Right cardiac atrium (tissue), 5 donors: Measurements from ENCODE around the gene WNT3A. TPM values are rescaled to one million over a fixed set of nuclear protein-coding genes. Genes with fewer than 3 reads are reported as not detected.

Experiments used
- ATAC-seq, 2 donors: fragments of 200-7000 bp; cut with Tn5 transposase; one replicate each; pipeline versions ENCODE4 v1.8.0 to v1.9.1; 2020; ENCODE audit warnings: moderate library complexity in 2 of 2, mild to moderate bottlenecking in 1 of 2
- DNase-seq, 3 donors: peaks; one replicate each; pipeline ENCODE4 v3.0.0-alpha.2; 2020
- H3K27ac ChIP-seq: one replicate; pipeline ENCODE4 v1.5.1; 2013; ENCODE audit warnings: mild to moderate bottlenecking, low read length, control low read depth, moderate library complexity
- H3K27me3 ChIP-seq: one replicate; pipeline ENCODE4 v1.6.1; 2013; ENCODE audit not compliant: control insufficient read depth, insufficient read depth
- H3K4me1 ChIP-seq: one replicate; pipeline ENCODE4 v1.6.1; 2013; ENCODE audit warnings: low read length; ENCODE audit not compliant: control insufficient read depth, insufficient read depth
- H3K4me3 ChIP-seq: one replicate; pipeline ENCODE4 v1.5.1; 2013; ENCODE audit warnings: low read length, control low read depth
- H3K9me3 ChIP-seq: one replicate; pipeline ENCODE4 v1.6.1; 2013; ENCODE audit warnings: low read length; ENCODE audit not compliant: control insufficient read depth
- WGBS: extraction: QIAGEN DNeasy Blood & Tissue Kit; methylation state at CpG from one replicate; pipeline ENCODE4 v1.1.7; 2013; 5-methylcytosine and 5-hydroxymethylcytosine counted together
- intact Hi-C, 4 donors: fragments of 100-400 bp; cut with DNase I; formaldehyde crosslinking; loops; one replicate each; pipeline versions ENCODE4 v1.11.0 to v1.14.0; 2022 to 2023
- polyA plus RNA-seq: library from polyadenylated mRNA; stranded (reverse); fragments of 200-250 nt; gene quantifications from one replicate; pipeline ENCODE4 v1.2.3, GENCODE V29; 2013
- total RNA-seq, 4 donors: library from RNA; stranded (reverse); fragmentation: NEBNext Ultra II Directional; extraction: Animal tissue kit (Norgen Biotek cat#: 25700); gene quantifications; one replicate each; pipeline ENCODE4 v1.2.1, GENCODE V29; 2021
- donor health status: healthy with polysubstance abuse.
- donor health status: DM: no; HTN: yes; CAD: no.
- donor health status: DM: no; HTN: no; CAD: no.
- donor health status: DM: no; HTN: yes; CAD: no; lungs with severe emphysema.
- donor health status: DM: yes; HTN: yes; CAD: no.

WNT3A gene
- total and polyA plus RNA-seq, 5 donors = not detected

DNA sequence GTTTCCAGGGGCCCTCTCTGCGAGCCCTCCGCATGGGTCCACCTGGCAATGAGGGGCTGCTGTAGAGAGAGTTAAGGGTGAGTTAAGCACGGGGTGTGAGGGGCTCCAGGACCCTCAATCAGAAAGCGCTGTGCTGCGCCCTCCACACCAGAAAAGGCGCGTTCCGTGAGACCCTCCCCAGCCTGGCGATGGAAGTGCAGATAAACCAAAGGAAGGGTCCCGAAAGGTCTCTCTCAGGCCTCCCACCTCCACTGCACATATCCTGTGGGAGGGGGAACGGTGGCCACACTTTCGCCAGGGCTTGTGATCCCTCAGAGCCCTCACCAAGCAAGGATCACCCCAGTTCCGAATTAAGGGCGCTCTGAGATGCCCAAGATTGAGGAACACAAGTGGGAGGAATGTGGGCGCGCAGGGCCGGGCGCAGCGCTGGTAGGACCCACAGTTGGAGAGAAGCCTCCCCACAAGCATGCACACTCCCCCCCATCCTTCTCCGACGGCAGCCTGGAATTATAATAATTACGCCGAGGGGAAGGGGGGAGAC, 1.1 kb downstream of the WNT3A start:
- H3K27ac ChIP-seq = no peak overlapping the region
- H3K4me3 ChIP-seq = no peak overlapping the region
- H3K4me1 ChIP-seq = no peaks in the 10 kb centered on the region
- WGBS = 2% methylated on average over 23 of the region's 23 CpGs
- ATAC-seq = no peak
- H3K27me3 ChIP-seq = peaks cover 3% of the 10 kb centered on the region
- intact Hi-C loops = no loop called here
- no peaks in the 10 kb centered on the region for H3K9me3 ChIP-seq
- no peak for DNase-seq

DNA sequence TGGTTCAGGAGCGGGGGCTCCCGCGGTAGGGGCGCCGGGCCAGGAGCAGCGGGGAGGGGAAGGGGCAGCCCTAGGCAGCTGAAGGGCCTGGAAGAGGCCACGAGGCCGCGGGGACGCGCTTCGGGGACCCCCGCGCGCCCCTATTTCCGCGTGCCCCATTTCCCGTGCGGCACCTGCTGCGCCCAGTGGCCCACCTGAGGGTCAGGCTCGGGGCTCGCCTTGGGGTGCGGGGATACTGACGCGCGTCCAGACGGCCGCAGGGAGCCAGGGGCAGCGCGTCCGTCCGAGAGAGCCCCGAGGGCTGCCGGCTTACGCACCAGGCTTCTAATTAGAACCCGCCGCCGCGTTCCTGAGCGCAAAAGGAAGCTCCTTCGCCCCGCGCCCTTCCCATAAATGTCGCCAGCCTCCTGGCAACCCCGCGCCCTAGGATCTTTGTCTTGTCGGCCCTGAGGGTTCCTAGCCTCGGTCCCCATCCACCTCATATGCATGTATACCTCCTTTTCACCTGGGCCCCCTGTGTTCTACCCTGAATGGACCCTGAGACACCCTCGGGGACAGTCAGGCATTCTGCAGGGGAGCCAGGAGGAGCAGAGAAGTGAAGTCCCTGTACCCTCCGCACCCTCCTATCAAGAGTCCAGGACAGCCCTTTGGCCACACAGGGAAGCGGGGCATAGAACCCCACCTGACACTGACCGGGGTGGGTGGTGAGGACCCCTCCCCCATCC, 1.8 kb downstream of the WNT3A start:
- Histone ChIP-seq H3K4me1 (no peaks in the 10 kb centered on the region), H3K27me3 (peaks cover 3% of the 10 kb centered on the region), H3K9me3 (no peaks in the 10 kb centered on the region), H3K27ac (no peak overlapping the region), H3K4me3 (no peak overlapping the region)
- WGBS = 3% methylated on average over 52 of the region's 52 CpGs
- ATAC-seq = no peak
- intact Hi-C loops = no loop called here
- peak in 1 of 3 donors; percentile 30 for DNase-seq

DNA sequence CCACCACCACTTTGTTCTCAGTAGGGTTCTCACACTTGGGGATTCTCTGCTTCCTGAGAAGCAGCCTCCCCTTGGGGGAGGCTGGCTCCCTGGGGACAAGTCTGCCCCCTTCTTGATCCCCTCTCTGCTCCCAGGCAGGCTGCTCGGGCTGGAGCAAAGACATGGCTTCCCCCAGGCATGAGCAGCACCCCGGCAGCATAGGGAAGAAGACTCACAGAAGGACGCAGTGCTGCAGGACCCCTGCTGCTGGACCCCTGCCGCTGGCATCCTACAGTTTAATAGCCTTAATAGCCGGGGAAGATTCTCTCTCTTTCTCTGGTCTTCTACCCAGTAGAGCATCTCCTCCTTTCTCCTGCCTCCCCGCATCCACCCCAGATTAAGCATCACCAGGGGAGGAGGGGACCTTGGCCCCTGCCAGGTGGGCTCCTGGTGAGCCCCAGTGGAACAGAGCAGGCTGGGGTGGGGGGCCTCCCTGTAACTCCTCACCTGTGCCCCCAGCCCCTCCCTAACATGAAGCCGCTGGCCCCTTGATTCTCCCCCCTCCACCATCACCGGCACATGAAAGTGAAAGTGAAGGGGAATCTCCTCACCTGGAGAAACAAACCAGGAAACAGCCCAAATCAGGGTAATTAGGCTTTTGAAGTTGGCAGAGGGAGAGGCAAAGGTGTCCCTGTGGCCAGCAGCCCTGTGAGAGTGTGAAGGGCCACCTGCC, 2.5 kb downstream of the WNT3A start:
- DNase-seq (no peak), ATAC-seq (no peak)
- Histone ChIP-seq H3K4me3 (no peak overlapping the region), H3K27me3 (peaks cover 3% of the 10 kb centered on the region), H3K9me3 (no peaks in the 10 kb centered on the region), H3K4me1 (no peaks in the 10 kb centered on the region), H3K27ac (no peak overlapping the region)
- WGBS = 14% methylated on average over 8 of the region's 8 CpGs
- intact Hi-C loops = no loop called here

DNA sequence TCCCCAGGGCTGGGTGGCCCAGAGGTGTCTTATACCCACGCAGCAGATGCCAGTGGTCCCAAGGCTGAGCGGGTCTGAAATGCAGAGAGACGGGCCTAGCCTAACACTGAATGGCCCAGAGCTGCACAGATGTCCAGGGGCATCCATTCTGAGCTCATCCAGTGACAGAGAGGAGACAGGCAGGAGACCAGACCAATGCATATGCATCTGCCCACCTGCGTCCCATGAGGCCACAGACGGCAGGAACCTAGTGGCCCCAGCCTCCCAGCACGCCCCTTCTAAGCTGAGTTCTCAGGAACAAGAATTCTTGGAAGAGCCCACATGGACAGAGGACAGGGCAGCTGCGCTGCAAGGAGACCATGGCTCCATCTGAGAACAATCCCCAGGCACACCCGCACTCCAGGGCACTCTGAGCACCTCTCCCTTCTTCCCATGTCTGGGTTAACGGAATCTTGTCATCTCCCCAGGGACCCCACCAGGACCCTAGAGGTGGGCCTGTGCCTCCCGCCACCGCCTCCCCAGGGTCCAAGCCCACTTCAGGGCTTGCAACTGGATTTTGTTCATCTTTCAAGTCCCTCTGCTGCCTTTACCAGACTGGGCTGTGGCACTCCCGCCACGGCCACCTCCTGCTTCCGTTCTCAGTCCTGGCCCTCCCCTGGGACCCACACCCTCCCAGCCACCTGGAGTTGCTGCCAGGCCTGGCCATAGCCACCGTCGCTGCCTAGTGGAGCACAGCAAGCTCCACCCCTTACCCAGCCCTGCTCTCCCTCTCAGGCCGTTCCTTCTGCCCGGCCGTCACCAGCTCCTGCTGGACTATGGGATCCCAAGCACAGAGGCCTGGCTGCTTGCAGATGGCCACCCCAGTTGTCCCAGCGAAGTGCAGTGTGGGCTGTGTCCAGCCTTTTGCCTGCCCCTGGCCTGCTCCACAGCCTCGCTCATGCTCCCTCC, 3.3 kb downstream of the WNT3A start:
- Histone ChIP-seq H3K27me3 (peaks cover 3% of the 10 kb centered on the region), H3K9me3 (no peaks in the 10 kb centered on the region), H3K4me1 (no peaks in the 10 kb centered on the region), H3K27ac (no peak overlapping the region), H3K4me3 (no peak overlapping the region)
- no peak for ATAC-seq
- intact Hi-C loops = no loop called here
- DNase-seq = peak in 1 of 3 donors; percentile 18
- WGBS = 57% methylated on average over 21 of the region's 21 CpGs

DNA sequence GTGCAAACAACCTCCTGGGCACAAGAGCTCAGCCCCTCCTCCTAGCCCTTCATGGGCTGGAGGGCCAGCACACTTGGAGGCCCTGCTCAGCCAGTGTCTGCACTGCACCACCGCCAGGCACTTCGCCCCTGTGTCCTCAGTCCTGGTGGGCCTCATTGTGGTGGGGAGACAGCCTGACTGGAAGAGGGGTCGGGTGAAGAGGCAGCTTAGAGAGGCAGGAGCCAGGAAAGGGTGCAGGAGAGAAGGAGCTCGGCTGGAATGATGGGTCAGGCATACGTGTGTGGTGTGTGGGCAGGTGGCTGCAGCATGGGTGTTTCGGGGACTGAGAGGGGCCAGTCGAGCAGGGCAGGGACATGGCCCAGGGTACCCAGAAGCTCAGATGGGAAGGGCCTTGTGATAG, 4.1 kb downstream of the WNT3A start:
- intact Hi-C loops = no loop called here
- H3K4me3 ChIP-seq = no peak overlapping the region
- whole genome bisulfite sequencing = 81% methylated on average over 7 of the region's 7 CpGs
- H3K9me3 ChIP-seq = no peaks in the 10 kb centered on the region
- H3K27ac ChIP-seq = no peak overlapping the region
- H3K27me3 ChIP-seq = peaks cover 3% of the 10 kb centered on the region
- ATAC-seq = no peak
- DNase-seq = no peak
- no peaks in the 10 kb centered on the region for H3K4me1 ChIP-seq

DNA sequence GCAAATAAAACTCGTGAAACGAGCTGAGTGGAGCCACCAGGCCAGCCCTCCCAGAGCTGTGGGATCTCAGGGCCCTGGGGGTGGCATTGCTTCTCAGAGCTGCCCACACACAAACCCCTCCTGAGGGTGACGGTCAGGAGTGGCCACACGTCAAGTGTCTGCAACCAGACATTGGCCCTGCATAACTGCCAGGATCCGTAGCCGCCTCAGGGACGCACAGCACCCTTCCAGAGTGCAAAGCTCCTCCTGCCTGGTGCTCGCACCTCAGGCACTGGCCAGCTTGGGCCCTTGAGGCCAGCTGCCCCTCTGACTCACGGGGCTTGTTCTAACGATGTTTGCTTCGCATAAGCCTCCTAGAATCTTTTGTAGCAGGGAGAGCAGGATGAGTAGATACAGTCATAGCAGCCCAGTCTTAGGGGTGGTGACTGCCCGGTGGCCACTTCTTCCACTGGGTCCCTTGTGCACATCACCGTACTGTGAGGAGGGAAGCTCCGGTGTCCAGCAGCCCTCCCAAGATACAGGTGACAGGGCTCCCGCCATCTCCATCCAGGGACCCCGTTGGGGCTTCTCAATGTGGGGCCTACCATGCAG, 5.0 kb downstream of the WNT3A start:
- 73% methylated on average over 16 of the region's 16 CpGs for WGBS
- H3K27me3 ChIP-seq = peaks cover 3% of the 10 kb centered on the region
- no peak overlapping the region for H3K4me3 ChIP-seq
- H3K9me3 ChIP-seq = no peaks in the 10 kb centered on the region
- no peak for ATAC-seq
- peak in 1 of 3 donors; percentile 22 for DNase-seq
- intact Hi-C loops = no loop called here
- H3K4me1 ChIP-seq = no peaks in the 10 kb centered on the region
- no peak overlapping the region for H3K27ac ChIP-seq

DNA sequence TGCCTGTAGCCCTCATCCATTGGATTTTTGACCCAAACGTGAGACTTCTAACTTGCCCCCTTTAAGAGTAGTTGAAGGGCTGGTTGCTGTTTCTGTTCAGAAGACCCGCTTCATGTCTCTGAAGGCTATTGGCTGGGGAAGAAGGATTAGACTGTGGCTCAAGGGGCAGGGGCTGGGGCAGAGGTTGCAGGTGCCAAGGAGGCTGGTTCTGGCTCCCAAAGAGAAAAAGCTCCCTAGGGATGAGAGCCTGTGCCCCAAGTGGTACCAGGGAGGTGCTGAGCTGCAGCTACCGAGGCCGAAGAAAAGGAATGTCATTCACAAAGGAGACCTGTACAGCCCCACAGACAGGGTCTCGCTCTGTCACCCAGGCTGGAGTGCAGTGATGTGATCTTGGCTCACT, 5.8 kb downstream of the WNT3A start:
- ATAC-seq (no peak), DNase-seq (no peak)
- Histone ChIP-seq H3K9me3 (no peaks in the 10 kb centered on the region), H3K4me3 (no peak overlapping the region), H3K4me1 (no peaks in the 10 kb centered on the region), H3K27me3 (peaks cover 3% of the 10 kb centered on the region), H3K27ac (no peak overlapping the region)
- WGBS = 85% methylated on average over 5 of the region's 5 CpGs
- intact Hi-C loops = no loop called here

DNA sequence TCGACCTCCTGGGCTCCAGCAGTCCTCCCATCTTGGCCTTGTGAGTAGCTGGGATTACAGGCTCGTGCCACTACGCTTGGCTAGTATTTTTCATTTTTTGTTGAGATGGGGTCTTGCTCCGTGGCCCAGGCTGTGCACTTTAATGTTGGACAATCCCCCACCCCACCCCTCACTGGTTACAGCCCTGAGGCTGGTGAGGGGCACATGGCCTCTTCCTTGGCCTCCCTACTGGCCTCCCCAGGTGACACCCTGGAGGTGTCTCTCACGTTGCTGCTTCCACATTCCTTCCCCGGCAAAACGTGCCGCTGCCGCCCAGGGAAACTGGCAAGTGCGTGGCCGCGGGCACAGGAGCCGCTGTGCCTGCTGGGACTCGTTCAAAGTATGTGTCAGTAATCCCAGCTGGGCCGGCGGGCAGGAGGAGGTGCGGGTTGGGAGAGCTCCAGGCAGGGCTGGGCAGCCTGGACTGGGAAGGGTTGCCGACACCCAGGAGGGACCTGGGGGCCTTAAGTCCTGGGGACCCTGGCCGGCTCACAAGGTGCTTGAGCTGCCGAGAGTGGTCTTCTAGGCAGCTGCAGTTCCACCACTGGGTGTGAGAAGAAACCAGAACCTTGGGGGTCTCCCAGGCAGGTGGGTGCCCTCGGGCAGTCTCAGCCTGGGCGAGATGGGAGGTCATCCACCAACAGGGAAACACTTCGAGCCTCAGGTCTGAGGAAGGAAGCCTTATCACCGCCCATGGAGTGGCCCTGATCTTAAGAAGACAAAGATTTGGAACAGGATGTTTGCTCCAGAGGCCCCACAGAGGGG, 6.5 kb downstream of the WNT3A start:
- Histone ChIP-seq H3K27me3 (no peaks in the 10 kb centered on the region), H3K9me3 (no peaks in the 10 kb centered on the region), H3K4me3 (no peak overlapping the region), H3K27ac (no peak overlapping the region), H3K4me1 (no peaks in the 10 kb centered on the region)
- intact Hi-C loops = no loop called here
- WGBS = 77% methylated on average over 24 of the region's 24 CpGs
- ATAC-seq = no peak
- peak in 1 of 3 donors; percentile 44 for DNase-seq

DNA sequence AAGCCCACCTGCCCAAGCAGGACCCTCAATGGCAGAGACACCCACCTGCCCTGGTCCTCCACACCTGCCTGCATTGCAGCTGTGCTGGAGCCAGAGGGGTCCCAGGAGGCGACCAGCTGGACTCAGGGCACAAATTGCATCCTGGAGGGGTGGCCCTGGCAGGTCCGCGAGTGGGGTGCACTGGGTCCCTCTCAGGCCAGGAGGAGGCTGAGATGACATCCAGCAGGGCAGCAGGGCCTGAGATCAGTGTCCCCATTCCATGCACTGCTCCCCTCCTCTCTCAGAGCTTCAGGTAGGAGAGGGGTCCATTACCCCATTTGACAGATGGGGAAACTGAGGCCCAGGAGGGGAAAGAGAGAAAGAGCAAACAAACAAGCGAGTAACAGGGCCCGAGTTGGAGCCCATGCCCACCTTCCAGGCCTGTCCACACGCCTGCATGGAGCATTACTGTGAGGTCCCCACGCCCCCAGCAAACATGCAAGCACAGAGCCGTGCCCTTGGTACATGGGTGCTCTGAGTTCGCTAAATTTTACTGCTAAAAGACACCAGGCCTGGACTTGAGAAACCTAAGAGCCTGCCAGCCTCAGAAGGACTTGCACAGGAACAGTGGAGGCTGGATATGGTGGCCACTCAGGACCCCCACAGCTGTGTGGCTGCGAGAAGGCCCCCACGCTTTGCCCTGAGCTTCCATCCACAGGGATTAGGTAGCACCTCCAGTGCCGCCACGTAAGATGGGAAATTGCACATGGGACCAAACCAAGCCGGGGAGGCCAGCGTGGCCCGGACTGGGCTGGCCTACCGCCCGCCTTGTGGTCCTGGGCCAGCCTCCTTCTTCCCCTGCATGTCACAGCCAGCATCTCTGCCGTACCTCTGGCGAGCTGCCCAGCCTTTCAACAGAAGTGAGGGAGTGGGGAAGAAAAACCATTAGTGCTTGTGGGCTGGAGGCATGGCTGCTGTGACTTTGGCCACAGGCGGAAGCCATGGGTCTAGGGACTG, 7.4 kb downstream of the WNT3A start:
- H3K27ac ChIP-seq = no peak overlapping the region
- DNase-seq (peak; percentile 52 to 78 (median 70)), ATAC-seq (no peak)
- no peaks in the 10 kb centered on the region for H3K9me3 ChIP-seq
- no peaks in the 10 kb centered on the region for H3K4me1 ChIP-seq
- intact Hi-C loops = no loop called here
- WGBS = 63% methylated on average over 21 of the region's 21 CpGs
- no peaks in the 10 kb centered on the region for H3K27me3 ChIP-seq
- H3K4me3 ChIP-seq = no peak overlapping the region
